ENCODE measurements around the gene RADIL.

- TF ChIP-seq CTCF (IDR thresholded peaks at IDR 0.05) (no peak), POLR2AphosphoS5 (IDR thresholded peaks at IDR 0.05) (no peak), POLR2A (IDR thresholded peaks at IDR 0.05) (no peak), EP300 (IDR thresholded peaks at IDR 0.05; ENCODE audit: low read depth) (no peak)
These were observed 75.0 kb downstream of the RADIL start for GRCh38 chr7:4808565-4808964.
